ENCODE measurements around the gene C11orf97. TPM values are rescaled to one million over a fixed set of nuclear protein-coding genes. Genes with fewer than 3 reads are reported as not detected.

Gene C11orf97
- total and polyA plus RNA-seq, 2 of the 8 experiments (the other 6 are each of a cell fraction or from before 2014, with no cell fraction given): not detected

GRCh38 chr11:94557421-94557820 lies 45.2 kb downstream of the C11orf97 start:
- Histone ChIP-seq H2BK12ac (ENCODE audit: low read depth, low read length) (no peak overlapping the region), H3K23me2 (ENCODE audit: low read depth, low read length) (no peaks in the 10 kb centered on the region), H3K79me2 (ENCODE audit: control insufficient read depth in 1 of 2, insufficient read depth in 2 of 2, low read length in 2 of 2) (no peaks in the 10 kb centered on the region), H4K91ac (replicated peaks; ENCODE audit: insufficient read length, low read length) (no peak overlapping the region), H3K9me3 (ENCODE audit: insufficient read depth in 2 of 2, low read depth in 1 of 2, low read length in 1 of 2) (no peaks in the 10 kb centered on the region), H2BK120ac (replicated peaks; ENCODE audit: low read depth, low read length) (no peak overlapping the region), H4K8ac (ENCODE audit: extremely low read depth, insufficient read depth, low read length) (no peak overlapping the region), H3K27me3 (replicated peaks in 1 of 4; ENCODE audit: control insufficient read depth in 3 of 4, extremely low read depth in 1 of 4, insufficient read depth in 3 of 4, low read length in 3 of 4) (no peaks in the 10 kb centered on the region; a peak in 1 of 7 replicates), H3K4me3 (ENCODE audit: extremely low read depth in 1 of 4, insufficient read depth in 2 of 4, low read depth in 3 of 4, low read length in 4 of 4) (no peak overlapping the region), H3K36me3 (ENCODE audit: control insufficient read depth in 2 of 4, insufficient read depth in 4 of 4, low read length in 3 of 4) (no peaks in the 10 kb centered on the region), H2BK5ac (ENCODE audit: low read depth, low read length) (no peak overlapping the region), H3K4ac (replicated peaks; ENCODE audit: insufficient read length, low read depth, low read length) (no peak overlapping the region), H3K4me1 (replicated peaks in 1 of 4; ENCODE audit: control insufficient read depth in 3 of 4, insufficient read depth in 4 of 4, low read length in 3 of 4) (no peaks in the 10 kb centered on the region), H3K79me1 (ENCODE audit: low read depth, low read length) (no peaks in the 10 kb centered on the region), H3K14ac (ENCODE audit: insufficient read length) (no peak overlapping the region), H4K5ac (ENCODE audit: insufficient read length, low read depth, low read length) (no peak overlapping the region), H2BK15ac (ENCODE audit: low read length) (no peak overlapping the region), H2AFZ (ENCODE audit: low read length) (no peak overlapping the region), H3K56ac (replicated peaks; ENCODE audit: insufficient read length, low read depth, low read length) (no peak overlapping the region), H2AK5ac (ENCODE audit: low read depth, low read length) (no peak overlapping the region), H2BK20ac (ENCODE audit: low read length) (no peak overlapping the region), H3K27ac (ENCODE audit: low read depth, low read length) (no peak overlapping the region), H3K23ac (ENCODE audit: insufficient read length) (no peak overlapping the region), H4K20me1 (replicated peaks in 1 of 2; ENCODE audit: control insufficient read depth in 1 of 2, insufficient read depth in 2 of 2, low read length in 2 of 2) (no peaks in the 10 kb centered on the region), H3K18ac (ENCODE audit: extremely low read depth, low read length) (no peak overlapping the region), H3K4me2 (ENCODE audit: insufficient read depth in 1 of 2, low read depth in 2 of 2, low read length in 2 of 2) (no peak overlapping the region), H3K9ac (replicated peaks in 1 of 4; ENCODE audit: extremely low read depth in 1 of 4, low read depth in 3 of 4, low read length in 3 of 4) (no peak overlapping the region)
- ChIA-PET CTCF (ENCODE audit: partially characterized antibody) (interaction anchor here (1.2 kb wide), 1 partner anchor 46 kb away, joined by 4 read pairs; no protein-coding TSS in a partner anchor), POLR2A (ENCODE audit: partially characterized antibody) (no interaction called here)
- FAIRE-seq (no peak), DNase-seq (ENCODE audit: low read depth in 1 of 2, low spot score in 2 of 2) (no peak)
- TF ChIP-seq POLR2AphosphoS5 (IDR thresholded peaks at IDR 0.05; ENCODE audit: low read depth, low read length): no peak
- no peak for TF ChIP-seq CEBPB (IDR thresholded peaks at IDR 0.05; ENCODE audit: low read depth, low read length)
- TF ChIP-seq TAF1 (IDR thresholded peaks at IDR 0.05; ENCODE audit: low read depth, low read length): no peak
- no peak for TF ChIP-seq CBX8 (IDR thresholded peaks at IDR 0.05; ENCODE audit: borderline replicate concordance, low read depth, low read length)
- no peak for TF ChIP-seq KDM4A (IDR thresholded peaks at IDR 0.05; ENCODE audit: low read depth, low read length, severe bottlenecking)
- no peak for TF ChIP-seq ATF2 (IDR thresholded peaks at IDR 0.05; ENCODE audit: low read length)
- no peak for TF ChIP-seq SRF (IDR thresholded peaks at IDR 0.05; ENCODE audit: low read depth, low read length)
- no peak for TF ChIP-seq CHD1 (IDR thresholded peaks at IDR 0.05; ENCODE audit: low read depth, low read length)
- no peak for TF ChIP-seq SIX5 (IDR thresholded peaks at IDR 0.05; ENCODE audit: low read depth, low read length)
- TF ChIP-seq CHD2 (IDR thresholded peaks at IDR 0.05; ENCODE audit: low read length): no peak
- no peak for TF ChIP-seq EP300 (IDR thresholded peaks at IDR 0.05; ENCODE audit: borderline replicate concordance in 1 of 2, low read depth in 2 of 2, low read length in 2 of 2)
- TF ChIP-seq GABPA (IDR thresholded peaks at IDR 0.05; ENCODE audit: borderline replicate concordance, insufficient read depth, low read length): no peak
- no peak for TF ChIP-seq POU5F1 (IDR thresholded peaks at IDR 0.05; ENCODE audit: low read depth, low read length)
- no peak for TF ChIP-seq RBBP5 (IDR thresholded peaks at IDR 0.05; ENCODE audit: borderline replicate concordance, low read depth, low read length)
- TF ChIP-seq SIRT6 (IDR thresholded peaks at IDR 0.05; ENCODE audit: low read length): no peak

Measured in H1 (cell line).